GM21390 (cell line): Measurements from ENCODE around the gene GARIN5A.
A peak's percentile ranks its signal among the peaks of the same experiment; 100 is the strongest.

Experiments
- ATAC-seq: cut with Tn5 transposase; IDR thresholded peaks from one replicate; pipeline ENCODE4 v1.9.1; 2021; ENCODE audit not compliant: unreplicated experiment

Gene GARIN5A

GRCh38 chr19:50435627-50436026 lies 41.0 kb downstream of the GARIN5A start:
- ATAC-seq, result no peak

- no peak for ATAC-seq
Observed at GRCh38 chr19:50435221-50435620, 41.4 kb downstream of the GARIN5A start.

GRCh38 chr19:50434525-50434924 lies 42.1 kb downstream of the GARIN5A start:
- no peak for ATAC-seq

- ATAC-seq, result no peak
Observed at GRCh38 chr19:50433201-50434180, 43.2 kb downstream of the GARIN5A start.

GRCh38 chr19:50432221-50433028 lies 44.2 kb downstream of the GARIN5A start, which contains the start of gene MYBPC2:
MYBPC2 (plus strand) TSS chr19:50432892; CDS start chr19:50432954, 62 bp downstream.
- ATAC-seq, result peak; percentile 7

GRCh38 chr19:50431343-50432220 lies 45.1 kb downstream of the GARIN5A start:
- peak; percentile 64 for ATAC-seq

GRCh38 chr19:50430888-50431342 lies 45.7 kb downstream of the GARIN5A start:
- ATAC-seq, result no peak

- ATAC-seq, result no peak
Observed at GRCh38 chr19:50428772-50429463, 47.7 kb downstream of the GARIN5A start.

- ATAC-seq, result no peak
Observed at GRCh38 chr19:50427997-50428425, 48.6 kb downstream of the GARIN5A start.

GRCh38 chr19:50427318-50427925 lies 49.2 kb downstream of the GARIN5A start:
- no peak for ATAC-seq

- ATAC-seq, result no peak
Observed at GRCh38 chr19:50425581-50425980, 51.1 kb downstream of the GARIN5A start.

- no peak for ATAC-seq
Observed at GRCh38 chr19:50423279-50424113, 53.2 kb downstream of the GARIN5A start.

GRCh38 chr19:50422397-50423278 lies 54.0 kb downstream of the GARIN5A start:
- ATAC-seq, result no peak

- ATAC-seq, result no peak
Observed at GRCh38 chr19:50420808-50421207, 55.8 kb downstream of the GARIN5A start.

- ATAC-seq, result no peak
Observed at GRCh38 chr19:50420127-50420526, 56.5 kb downstream of the GARIN5A start.

GRCh38 chr19:50419580-50420035 lies 57.0 kb downstream of the GARIN5A start:
- ATAC-seq, result no peak

GRCh38 chr19:50419022-50419579 lies 57.5 kb downstream of the GARIN5A start:
- ATAC-seq, result no peak
